Measurements from ENCODE around the gene MOV10L1.
A peak's percentile ranks its signal among the peaks of the same experiment; 100 is the strongest.
"Not testable (repeated sequence)": the region's sequence is repeated elsewhere in the genome, so short reads cannot be mapped to it uniquely, and the experiment has no call there.

The MOV10L1 gene

GRCh38 chr22:50146439-50147238 is 56.8 kb downstream of the MOV10L1 start:
- ChIA-PET CTCF (interaction anchor here (0.5 to 0.6 kb wide), 2 partner anchors 8 to 40 kb away, joined by 3 to 6 read pairs; no protein-coding TSS in a partner anchor), POLR2A (ENCODE audit: low non-redundant PET) (interaction anchor here (0.7 kb wide), 1 partner anchor 55 kb away, joined by 3 read pairs; no protein-coding TSS in a partner anchor)
- no peak overlapping the region for H3K27ac ChIP-seq
- peak; percentile 42 for DNase-seq (ENCODE audit: low spot score)
- TF ChIP-seq CTCF (conservative IDR thresholded peaks at IDR 0.05; ENCODE audit: low read depth), result peak; percentile 92

- CTCF ChIA-PET; DNase-seq (ENCODE audit: low spot score); POLR2A ChIA-PET (ENCODE audit: low non-redundant PET): not testable (repeated sequence)
- peak overlapping the region; percentile 80 for H3K27ac ChIP-seq
Observed at GRCh38 chr22:50147258-50148165, 57.7 kb downstream of the MOV10L1 start.

DNA sequence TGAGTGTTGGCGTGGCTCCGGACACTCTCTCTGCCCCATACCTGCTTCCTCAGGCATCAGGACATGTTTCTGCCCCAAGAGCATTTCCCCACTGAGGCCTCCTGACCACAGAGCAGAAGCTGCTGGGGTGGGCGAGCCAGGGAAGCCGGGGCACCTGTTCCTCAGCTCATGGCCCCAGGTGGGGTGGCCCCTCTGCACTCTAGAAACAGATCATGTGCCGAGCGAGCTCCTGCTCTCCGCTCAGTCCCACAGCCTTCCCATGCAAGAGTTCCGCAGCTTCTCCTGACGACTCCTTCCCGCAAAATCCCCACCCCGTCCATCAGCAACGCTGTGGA is 58.3 kb downstream of the MOV10L1 start:
- ChIA-PET CTCF (no interaction called here), POLR2A (ENCODE audit: low non-redundant PET) (no interaction called here)
- DNase-seq (ENCODE audit: low spot score), result no peak
- peak overlapping the region; percentile 80 for H3K27ac ChIP-seq
- no peak for TF ChIP-seq CTCF (conservative IDR thresholded peaks at IDR 0.05; ENCODE audit: low read depth)

GRCh38 chr22:50148991-50149721 is 59.4 kb downstream of the MOV10L1 start:
- ChIA-PET CTCF (interaction anchor here (0.6 to 1.0 kb wide), 7 partner anchors 22 to 72 kb away, joined by 3 to 4 read pairs (median 3); no protein-coding TSS in a partner anchor), POLR2A (ENCODE audit: low non-redundant PET) (no interaction called here)
- peak; percentile 88 for DNase-seq (ENCODE audit: low spot score)
- H3K27ac ChIP-seq, result peak overlapping the region; percentile 80
- peak; percentile 81 for TF ChIP-seq CTCF (conservative IDR thresholded peaks at IDR 0.05; ENCODE audit: low read depth)

GRCh38 chr22:50150161-50151129 is 60.6 kb downstream of the MOV10L1 start:
- no peak for TF ChIP-seq CTCF (conservative IDR thresholded peaks at IDR 0.05; ENCODE audit: low read depth)
- H3K27ac ChIP-seq, result peak overlapping the region; percentile 80
- DNase-seq (ENCODE audit: low spot score), result no peak
- POLR2A ChIA-PET (ENCODE audit: low non-redundant PET), result no interaction called here
- CTCF ChIA-PET, result interaction anchor here (0.6 kb wide), 1 partner anchor 22 kb away, joined by 3 read pairs; no protein-coding TSS in a partner anchor

Measured in RWPE1 (cell line).